Measurements from ENCODE around the gene MAPK8IP3.

The MAPK8IP3 gene

GRCh38 chr16:1816396-1817275, 110.6 kb downstream of the MAPK8IP3 start:
- DNase-seq, result no peak

GRCh38 chr16:1817276-1817589, 111.2 kb downstream of the MAPK8IP3 start:
- no peak for DNase-seq

- no peak for DNase-seq
Observed at GRCh38 chr16:1817716-1818115, 111.7 kb downstream of the MAPK8IP3 start.

DNA sequence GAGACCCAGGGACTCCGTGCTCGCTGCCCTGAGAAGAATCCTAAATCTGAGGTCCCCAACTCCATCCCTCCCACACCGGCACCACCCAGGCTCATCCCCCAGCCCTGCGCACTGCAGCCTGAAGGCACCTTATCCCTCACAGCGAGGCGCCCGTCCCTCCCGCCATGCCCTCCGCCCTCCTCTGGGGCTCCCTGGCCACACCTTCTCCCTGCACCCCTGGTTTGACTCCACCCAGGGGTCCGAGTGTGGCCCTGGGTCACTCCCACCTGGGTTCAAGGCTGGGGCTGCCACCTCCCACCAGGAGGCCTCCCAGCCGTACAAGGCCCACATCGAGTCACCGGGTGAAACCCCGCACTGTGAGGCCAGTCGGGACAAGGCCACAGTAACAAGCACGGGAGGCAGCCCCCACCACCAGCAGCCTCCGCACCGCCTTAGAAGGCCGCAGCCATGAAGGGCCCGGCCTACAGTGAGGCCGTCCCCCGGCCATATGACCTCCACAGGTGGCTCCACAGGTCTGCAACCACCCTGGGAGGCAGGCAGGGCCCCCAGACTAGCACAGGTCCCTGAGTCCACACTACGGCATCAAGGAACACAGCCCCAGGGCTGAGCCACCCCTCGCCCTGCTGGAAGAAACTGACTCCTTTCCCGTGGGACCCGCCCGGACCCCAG, 112.3 kb downstream of the MAPK8IP3 start:
- DNase-seq, result no peak

GRCh38 chr16:1818873-1819525, 113.0 kb downstream of the MAPK8IP3 start:
- no peak for DNase-seq

DNA sequence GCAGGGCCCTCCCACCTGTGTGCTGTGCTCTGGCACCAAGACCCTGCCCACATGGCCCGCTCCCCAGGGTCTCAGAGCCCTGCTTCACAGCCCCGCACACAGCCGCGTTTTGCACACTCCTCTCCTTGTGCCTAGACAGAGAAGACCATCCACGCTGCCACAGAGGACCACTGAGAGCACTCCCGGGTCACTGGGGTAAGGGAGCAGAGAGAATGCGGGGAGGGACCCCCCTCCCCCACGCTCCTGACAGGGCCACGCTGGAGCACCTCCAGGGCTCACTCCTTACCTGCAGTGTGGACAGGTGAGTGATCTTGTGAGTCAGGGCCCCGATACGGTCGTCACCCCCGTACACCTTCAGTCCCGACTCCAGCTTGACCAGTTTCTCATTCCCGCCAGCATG, 113.6 kb downstream of the MAPK8IP3 start:
- no peak for DNase-seq

Data from activated naive CD4-positive, alpha-beta T cell treated with anti-CD3 and anti-CD28 coated beads, Interleukin-2, amount 50 U/mL, for 16 hours (primary cell).